ENCODE results near the gene ITPR3. TPM values are rescaled to one million over a fixed set of nuclear protein-coding genes. Genes with fewer than 3 reads are reported as not detected.

Gene ITPR3
- total RNA-seq, 4 donors from 2014 or later, result 161 to 265 (median 197) TPM

GRCh38 chr6:33732817-33733708, 111.9 kb downstream of the ITPR3 start:
- intact Hi-C loops (cut with DNase I; ENCODE audit: low total_unique reads), result no loop called here
- no peak for DNase-seq (ENCODE audit: low spot score in 2 of 2)
- no peak overlapping the region for H3K4me3 ChIP-seq (ENCODE audit: low read depth, poor library complexity, severe bottlenecking)
- TF ChIP-seq POLR2A (IDR thresholded peaks at IDR 0.05), result no peak
- TF ChIP-seq, protein P1, sequence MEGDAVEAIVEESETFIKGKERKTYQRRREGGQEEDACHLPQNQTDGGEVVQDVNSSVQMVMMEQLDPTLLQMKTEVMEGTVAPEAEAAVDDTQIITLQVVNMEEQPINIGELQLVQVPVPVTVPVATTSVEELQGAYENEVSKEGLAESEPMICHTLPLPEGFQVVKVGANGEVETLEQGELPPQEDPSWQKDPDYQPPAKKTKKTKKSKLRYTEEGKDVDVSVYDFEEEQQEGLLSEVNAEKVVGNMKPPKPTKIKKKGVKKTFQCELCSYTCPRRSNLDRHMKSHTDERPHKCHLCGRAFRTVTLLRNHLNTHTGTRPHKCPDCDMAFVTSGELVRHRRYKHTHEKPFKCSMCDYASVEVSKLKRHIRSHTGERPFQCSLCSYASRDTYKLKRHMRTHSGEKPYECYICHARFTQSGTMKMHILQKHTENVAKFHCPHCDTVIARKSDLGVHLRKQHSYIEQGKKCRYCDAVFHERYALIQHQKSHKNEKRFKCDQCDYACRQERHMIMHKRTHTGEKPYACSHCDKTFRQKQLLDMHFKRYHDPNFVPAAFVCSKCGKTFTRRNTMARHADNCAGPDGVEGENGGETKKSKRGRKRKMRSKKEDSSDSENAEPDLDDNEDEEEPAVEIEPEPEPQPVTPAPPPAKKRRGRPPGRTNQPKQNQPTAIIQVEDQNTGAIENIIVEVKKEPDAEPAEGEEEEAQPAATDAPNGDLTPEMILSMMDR (IDR thresholded peaks at IDR 0.05), result no peak
- 81 to 88% methylated on average over 12 to 13 of the region's 13 CpGs for WGBS, 2 donors

- DNase-seq (ENCODE audit: low spot score in 2 of 2), result no peak
- TF ChIP-seq POLR2A (IDR thresholded peaks at IDR 0.05), result no peak
- TF ChIP-seq, protein P1 (IDR thresholded peaks at IDR 0.05), result no peak
- intact Hi-C loops (cut with DNase I; ENCODE audit: low total_unique reads), result no loop called here
- whole genome bisulfite sequencing, 2 donors, result 88 to 91% methylated on average over 8 of the region's 8 CpGs
- H3K4me3 ChIP-seq (ENCODE audit: low read depth, poor library complexity, severe bottlenecking), result no peak overlapping the region
Observed at GRCh38 chr6:33733709-33734007, 112.5 kb downstream of the ITPR3 start.

DNA sequence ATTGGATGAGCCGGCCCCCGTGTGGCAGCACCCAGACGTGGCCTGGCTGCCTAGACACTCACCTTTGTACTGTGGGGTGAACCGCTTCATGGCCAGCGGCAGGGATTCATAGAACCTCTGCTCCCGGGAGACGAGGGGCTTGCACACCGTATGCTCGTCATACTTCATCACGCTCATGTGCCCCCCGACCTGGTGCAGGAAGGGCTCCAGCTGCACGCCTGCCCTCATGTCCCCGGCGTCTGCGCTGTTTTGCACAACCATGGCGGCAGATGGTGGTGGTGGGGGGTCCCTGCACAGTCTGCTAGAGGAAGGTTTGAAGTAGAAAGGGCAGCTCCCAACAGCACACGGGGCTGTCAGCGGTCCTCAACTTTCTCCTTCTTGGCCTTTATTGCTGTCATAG, 114.1 kb downstream of the ITPR3 start:
- no peak for DNase-seq (ENCODE audit: low spot score in 2 of 2)
- no peak overlapping the region for H3K4me3 ChIP-seq (ENCODE audit: low read depth, poor library complexity, severe bottlenecking)
- 84 to 86% methylated on average over 18 of the region's 18 CpGs for WGBS, 2 donors
- intact Hi-C loops (cut with DNase I; ENCODE audit: low total_unique reads), result no loop called here
- TF ChIP-seq, protein P1 (IDR thresholded peaks at IDR 0.05), result no peak
- no peak for TF ChIP-seq POLR2A (IDR thresholded peaks at IDR 0.05)

DNA sequence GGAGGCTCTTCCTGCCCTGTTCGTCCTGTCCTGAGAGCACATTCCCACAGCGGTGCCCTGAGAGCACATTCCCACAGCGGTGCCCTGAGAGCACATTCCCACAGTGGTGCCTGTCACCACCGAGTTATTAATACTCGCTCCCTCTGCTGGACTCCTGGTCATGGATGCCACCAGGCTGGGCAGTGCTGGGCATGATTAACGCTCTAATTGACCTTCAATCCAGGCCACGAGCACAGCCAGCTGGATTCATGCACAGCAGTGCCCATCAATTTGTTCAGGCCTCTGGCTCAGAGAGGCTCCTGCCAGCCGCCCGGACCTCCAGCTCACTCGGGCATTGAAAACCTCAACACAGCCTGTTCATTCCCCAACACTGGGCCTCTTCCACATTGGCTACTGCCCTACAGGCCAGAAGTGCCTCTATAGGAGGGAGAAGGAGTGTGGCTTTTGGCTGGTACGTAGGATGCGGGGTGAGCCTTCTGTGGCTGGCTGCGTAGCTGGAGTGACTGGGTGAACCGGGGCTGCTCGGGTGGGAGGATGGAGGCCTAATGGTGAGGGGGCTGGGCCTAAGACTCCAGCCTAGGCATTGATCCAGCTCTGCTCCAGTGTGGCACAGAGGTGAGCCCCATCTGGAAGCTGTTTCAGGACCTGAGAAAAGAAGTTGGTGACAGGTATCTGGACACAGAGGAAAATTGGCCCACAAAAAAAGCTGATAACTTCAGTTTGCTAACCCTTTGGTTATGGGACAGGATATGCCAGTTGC, 116.3 kb downstream of the ITPR3 start:
- intact Hi-C loops (cut with DNase I; ENCODE audit: low total_unique reads), result no loop called here
- 82 to 85% methylated on average over 8 to 15 of the region's 15 CpGs for whole genome bisulfite sequencing, 2 donors
- DNase-seq (ENCODE audit: low spot score in 2 of 2), result no peak
- H3K4me3 ChIP-seq (ENCODE audit: low read depth, poor library complexity, severe bottlenecking), result no peak overlapping the region
- TF ChIP-seq, protein P1 (IDR thresholded peaks at IDR 0.05), result no peak
- TF ChIP-seq POLR2A (IDR thresholded peaks at IDR 0.05), result no peak

- DNase-seq (ENCODE audit: low spot score in 2 of 2), result no peak
- intact Hi-C loops (cut with DNase I; ENCODE audit: low total_unique reads), result no loop called here
- TF ChIP-seq, protein P1 (IDR thresholded peaks at IDR 0.05), result no peak
- no peak for TF ChIP-seq POLR2A (IDR thresholded peaks at IDR 0.05)
- WGBS, 2 donors, result 81 to 86% methylated on average over 9 of the region's 9 CpGs
- H3K4me3 ChIP-seq (ENCODE audit: low read depth, poor library complexity, severe bottlenecking), result no peak overlapping the region
Observed at GRCh38 chr6:33738153-33738552, 117.0 kb downstream of the ITPR3 start.

Data from lower leg skin (tissue), 4 donors.